ENCODE results near the gene KIF3C. TPM values are rescaled to one million over a fixed set of nuclear protein-coding genes. Genes with fewer than 3 reads are reported as not detected.
A peak's percentile ranks its signal among the peaks of the same experiment; 100 is the strongest.

The KIF3C gene
- total and polyA plus RNA-seq, 2 donors (not counting 1 experiment from before 2014, with no cell fraction given): 9.7 to 13.0 TPM

DNA sequence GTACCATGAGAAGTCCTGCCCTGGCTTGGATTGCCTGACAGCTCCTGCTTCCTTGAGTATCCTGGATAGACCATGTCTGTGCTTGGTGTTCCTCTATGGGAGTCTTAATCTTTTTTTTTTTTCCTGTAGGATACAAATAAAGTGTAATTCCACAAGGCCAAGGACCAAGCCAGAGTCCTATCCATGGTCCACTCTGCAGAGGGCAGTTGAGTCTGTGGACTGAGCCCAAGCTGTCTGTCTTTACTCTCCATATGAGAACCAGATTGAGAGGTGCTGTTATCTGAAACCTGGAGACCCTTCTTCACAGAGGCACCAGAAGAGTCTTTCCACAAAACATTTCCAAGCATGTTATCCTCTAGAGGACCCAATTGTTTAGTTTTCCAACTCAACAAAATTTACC lies 1.4 kb upstream of the KIF3C start:
- H3K36me3 ChIP-seq (ENCODE audit: control insufficient read depth, insufficient read depth, low read length): no peaks in the 10 kb centered on the region
- peaks cover 5% of the 10 kb centered on the region for H3K4me1 ChIP-seq (ENCODE audit: control insufficient read depth, extremely low read depth, insufficient read depth, low read length)
- no peak overlapping the region for H3K27ac ChIP-seq (ENCODE audit: insufficient read depth, low read length)
- H3K27me3 ChIP-seq (ENCODE audit: control insufficient read depth, insufficient read depth, low read length): no peaks in the 10 kb centered on the region
- H3K4me2 ChIP-seq (ENCODE audit: extremely low read depth, insufficient read depth, low read length): no peak overlapping the region
- H4K20me1 ChIP-seq (ENCODE audit: control insufficient read depth, extremely low read depth, insufficient read depth, low read length): no peaks in the 10 kb centered on the region
- H3K9me3 ChIP-seq (ENCODE audit: control insufficient read depth, insufficient read depth, low read depth, low read length): no peaks in the 10 kb centered on the region
- no peak overlapping the region for H2AFZ ChIP-seq (ENCODE audit: low read length)
- no peak for DNase-seq (ENCODE audit: low read depth in 2 of 2)
- TF ChIP-seq EZH2 (IDR thresholded peaks at IDR 0.05; ENCODE audit: low read length, missing control alignments): no peak
- TF ChIP-seq, protein P1, sequence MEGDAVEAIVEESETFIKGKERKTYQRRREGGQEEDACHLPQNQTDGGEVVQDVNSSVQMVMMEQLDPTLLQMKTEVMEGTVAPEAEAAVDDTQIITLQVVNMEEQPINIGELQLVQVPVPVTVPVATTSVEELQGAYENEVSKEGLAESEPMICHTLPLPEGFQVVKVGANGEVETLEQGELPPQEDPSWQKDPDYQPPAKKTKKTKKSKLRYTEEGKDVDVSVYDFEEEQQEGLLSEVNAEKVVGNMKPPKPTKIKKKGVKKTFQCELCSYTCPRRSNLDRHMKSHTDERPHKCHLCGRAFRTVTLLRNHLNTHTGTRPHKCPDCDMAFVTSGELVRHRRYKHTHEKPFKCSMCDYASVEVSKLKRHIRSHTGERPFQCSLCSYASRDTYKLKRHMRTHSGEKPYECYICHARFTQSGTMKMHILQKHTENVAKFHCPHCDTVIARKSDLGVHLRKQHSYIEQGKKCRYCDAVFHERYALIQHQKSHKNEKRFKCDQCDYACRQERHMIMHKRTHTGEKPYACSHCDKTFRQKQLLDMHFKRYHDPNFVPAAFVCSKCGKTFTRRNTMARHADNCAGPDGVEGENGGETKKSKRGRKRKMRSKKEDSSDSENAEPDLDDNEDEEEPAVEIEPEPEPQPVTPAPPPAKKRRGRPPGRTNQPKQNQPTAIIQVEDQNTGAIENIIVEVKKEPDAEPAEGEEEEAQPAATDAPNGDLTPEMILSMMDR (conservative IDR thresholded peaks at IDR 0.05 in 1 of 2, IDR thresholded peaks at IDR 0.05 in 1 of 2; ENCODE audit: low read depth in 1 of 2, low read length in 2 of 2): no peak
- H3K79me2 ChIP-seq (ENCODE audit: control insufficient read depth, insufficient read depth, low read length): no peaks in the 10 kb centered on the region
- no peak overlapping the region for H3K9ac ChIP-seq (ENCODE audit: insufficient read depth, low read length)
- no peak overlapping the region for H3K4me3 ChIP-seq (replicated peaks in 1 of 4; ENCODE audit: control extremely low read depth in 1 of 4, insufficient read depth in 1 of 4, low read depth in 3 of 4, low read length in 4 of 4)

DNA sequence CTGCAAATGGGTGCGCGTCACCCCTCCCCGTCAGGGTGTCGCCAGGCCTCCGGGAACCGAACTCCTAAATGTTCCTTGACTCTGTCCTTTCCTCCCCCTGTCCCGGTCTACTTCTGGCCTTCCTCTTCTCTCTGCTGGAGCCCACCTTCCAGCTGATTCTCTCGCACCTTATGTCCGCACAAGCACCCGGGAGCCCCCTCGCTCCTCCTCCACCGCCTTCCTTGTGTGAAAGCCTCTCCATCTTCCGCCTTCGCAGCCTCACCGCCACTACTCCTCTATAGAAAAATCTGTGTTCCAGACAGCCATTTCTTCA lies 627 bp upstream of the KIF3C start:
- Histone ChIP-seq H4K20me1 (ENCODE audit: control insufficient read depth, extremely low read depth, insufficient read depth, low read length) (no peaks in the 10 kb centered on the region), H3K27me3 (ENCODE audit: control insufficient read depth, insufficient read depth, low read length) (no peaks in the 10 kb centered on the region), H3K4me1 (ENCODE audit: control insufficient read depth, extremely low read depth, insufficient read depth, low read length) (peaks cover 5% of the 10 kb centered on the region), H3K27ac (ENCODE audit: insufficient read depth, low read length) (no peak overlapping the region), H2AFZ (ENCODE audit: low read length) (peak overlapping the region; percentile 85), H3K9ac (ENCODE audit: insufficient read depth, low read length) (no peak overlapping the region), H3K9me3 (ENCODE audit: control insufficient read depth, insufficient read depth, low read depth, low read length) (no peaks in the 10 kb centered on the region), H3K36me3 (ENCODE audit: control insufficient read depth, insufficient read depth, low read length) (no peaks in the 10 kb centered on the region), H3K4me3 (replicated peaks in 1 of 4; ENCODE audit: control extremely low read depth in 1 of 4, insufficient read depth in 1 of 4, low read depth in 3 of 4, low read length in 4 of 4) (peak overlapping the region; percentile 22 to 89 (median 61)), H3K79me2 (ENCODE audit: control insufficient read depth, insufficient read depth, low read length) (no peaks in the 10 kb centered on the region), H3K4me2 (ENCODE audit: extremely low read depth, insufficient read depth, low read length) (peak overlapping the region; percentile 59)
- no peak for DNase-seq (ENCODE audit: low read depth in 2 of 2)
- no peak for TF ChIP-seq EZH2 (IDR thresholded peaks at IDR 0.05; ENCODE audit: low read length, missing control alignments)
- TF ChIP-seq, protein P1 (conservative IDR thresholded peaks at IDR 0.05 in 1 of 2, IDR thresholded peaks at IDR 0.05 in 1 of 2; ENCODE audit: low read depth in 1 of 2, low read length in 2 of 2): no peak

DNA sequence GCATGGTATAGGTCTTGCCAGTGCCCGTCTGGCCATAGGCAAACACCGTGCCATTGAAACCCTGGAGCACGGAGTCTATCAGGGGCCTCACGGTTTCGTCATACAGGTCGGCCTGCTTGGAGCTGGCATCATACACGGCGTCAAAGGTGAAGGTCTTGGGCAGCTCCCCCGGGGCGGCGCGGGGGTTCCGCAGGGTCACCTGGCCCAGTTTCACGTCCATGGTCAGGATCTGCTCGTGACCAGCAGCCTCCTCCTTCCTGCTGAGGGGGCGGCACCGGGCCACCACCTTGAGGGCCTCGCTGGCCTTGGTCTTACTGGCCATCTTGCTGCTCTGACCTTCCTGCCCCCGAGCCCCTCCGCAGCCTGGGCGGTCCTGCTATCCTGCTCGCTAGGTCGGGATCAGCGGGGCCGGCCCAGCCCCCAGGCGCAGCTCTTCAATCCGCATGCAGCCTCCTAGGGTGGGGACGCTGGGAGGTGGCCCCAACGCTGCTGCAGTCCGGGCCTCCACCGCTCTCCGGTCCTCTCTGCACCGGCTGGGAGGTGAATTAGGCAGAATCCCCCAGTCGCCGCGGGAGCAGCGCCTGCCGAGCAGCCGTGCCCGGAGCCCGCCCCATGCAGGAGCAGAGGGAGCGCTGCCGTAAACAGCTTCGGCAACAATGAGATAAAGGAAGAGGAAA lies 563 bp downstream of the KIF3C start:
- H3K27ac ChIP-seq (ENCODE audit: insufficient read depth, low read length): peak overlapping the region; percentile 18
- H3K4me1 ChIP-seq (ENCODE audit: control insufficient read depth, extremely low read depth, insufficient read depth, low read length): peaks cover 11% of the 10 kb centered on the region
- no peaks in the 10 kb centered on the region for H3K27me3 ChIP-seq (ENCODE audit: control insufficient read depth, insufficient read depth, low read length)
- peak overlapping the region; percentile 64 for H2AFZ ChIP-seq (ENCODE audit: low read length)
- H3K79me2 ChIP-seq (ENCODE audit: control insufficient read depth, insufficient read depth, low read length): no peaks in the 10 kb centered on the region
- peak overlapping the region; percentile 91 for H3K4me2 ChIP-seq (ENCODE audit: extremely low read depth, insufficient read depth, low read length)
- no peaks in the 10 kb centered on the region for H3K36me3 ChIP-seq (ENCODE audit: control insufficient read depth, insufficient read depth, low read length)
- no peaks in the 10 kb centered on the region for H3K9me3 ChIP-seq (ENCODE audit: control insufficient read depth, insufficient read depth, low read depth, low read length)
- H3K4me3 ChIP-seq (replicated peaks in 1 of 4; ENCODE audit: control extremely low read depth in 1 of 4, insufficient read depth in 1 of 4, low read depth in 3 of 4, low read length in 4 of 4): peak overlapping the region; percentile 74 to 89 (median 78)
- peak; percentile 15 to 21 for DNase-seq (ENCODE audit: low read depth in 2 of 2)
- peak overlapping the region; percentile 57 for H3K9ac ChIP-seq (ENCODE audit: insufficient read depth, low read length)
- H4K20me1 ChIP-seq (ENCODE audit: control insufficient read depth, extremely low read depth, insufficient read depth, low read length): no peaks in the 10 kb centered on the region
- TF ChIP-seq EZH2 (IDR thresholded peaks at IDR 0.05; ENCODE audit: low read length, missing control alignments): no peak
- TF ChIP-seq, protein P1 (conservative IDR thresholded peaks at IDR 0.05 in 1 of 2, IDR thresholded peaks at IDR 0.05 in 1 of 2; ENCODE audit: low read depth in 1 of 2, low read length in 2 of 2): no peak

Measured in fibroblast of lung (primary cell).